Transverse colon (tissue), 4 donors: ENCODE results near the gene ADAMTS19.

ENCODE experiments used
- POLR2A ChIP-seq: fragments of 450-650 bp; IDR thresholded peaks from one replicate; pipeline ENCODE4 v1.6.1; 2016; ENCODE audit warnings: antibody characterized with exemption, mild to moderate bottlenecking, moderate library complexity
- POLR2AphosphoS5 ChIP-seq, 3 donors: sonication (generic); formaldehyde crosslinking; IDR thresholded peaks; one replicate each; pipeline ENCODE4 v1.6.1; 2016; ENCODE audit warnings: antibody characterized with exemption in 3 of 3
- TF ChIP-seq, protein P1 (sequence below), 5 experiments: fragments of 200-600 bp in 3 of 5; fragments of 450-650 bp in 2 of 5; sonication (generic) in 3 of 5; IDR thresholded peaks; 1 replicate in 2 of 5; 2 replicates in 3 of 5; pipeline ENCODE4 v1.5.1; 2016 to 2017; ENCODE audit warnings: antibody characterized with exemption in 5 of 5, inconsistent platforms in 3 of 5, mild to moderate bottlenecking in 2 of 5, moderate library complexity in 1 of 5

DNA sequence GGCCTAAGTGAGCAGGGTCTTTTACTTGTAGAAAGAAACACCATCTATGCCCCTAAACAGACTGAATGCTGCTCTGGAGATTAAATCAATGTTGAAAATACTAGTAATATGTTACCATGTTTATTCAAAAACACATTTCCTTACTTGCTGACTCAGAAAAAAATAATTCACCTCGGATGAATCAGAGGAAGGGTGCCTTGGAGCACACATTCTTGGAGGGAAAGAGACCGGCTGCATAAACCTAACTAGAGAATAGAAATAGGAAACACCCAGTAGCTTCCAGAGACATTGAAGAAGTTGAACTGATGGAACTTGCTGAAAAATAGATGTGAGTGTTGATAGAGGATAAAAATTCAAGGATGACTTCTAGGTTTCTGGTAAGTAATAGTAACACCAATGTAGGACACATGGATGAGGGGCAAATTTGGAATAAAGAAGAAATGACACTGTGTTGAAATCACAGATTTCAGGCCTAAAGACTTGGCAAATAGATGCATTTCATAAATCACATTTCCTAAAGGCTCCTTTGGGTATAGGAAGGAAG is 210.9 kb downstream of the ADAMTS19 start:
- TF ChIP-seq, protein P1, sequence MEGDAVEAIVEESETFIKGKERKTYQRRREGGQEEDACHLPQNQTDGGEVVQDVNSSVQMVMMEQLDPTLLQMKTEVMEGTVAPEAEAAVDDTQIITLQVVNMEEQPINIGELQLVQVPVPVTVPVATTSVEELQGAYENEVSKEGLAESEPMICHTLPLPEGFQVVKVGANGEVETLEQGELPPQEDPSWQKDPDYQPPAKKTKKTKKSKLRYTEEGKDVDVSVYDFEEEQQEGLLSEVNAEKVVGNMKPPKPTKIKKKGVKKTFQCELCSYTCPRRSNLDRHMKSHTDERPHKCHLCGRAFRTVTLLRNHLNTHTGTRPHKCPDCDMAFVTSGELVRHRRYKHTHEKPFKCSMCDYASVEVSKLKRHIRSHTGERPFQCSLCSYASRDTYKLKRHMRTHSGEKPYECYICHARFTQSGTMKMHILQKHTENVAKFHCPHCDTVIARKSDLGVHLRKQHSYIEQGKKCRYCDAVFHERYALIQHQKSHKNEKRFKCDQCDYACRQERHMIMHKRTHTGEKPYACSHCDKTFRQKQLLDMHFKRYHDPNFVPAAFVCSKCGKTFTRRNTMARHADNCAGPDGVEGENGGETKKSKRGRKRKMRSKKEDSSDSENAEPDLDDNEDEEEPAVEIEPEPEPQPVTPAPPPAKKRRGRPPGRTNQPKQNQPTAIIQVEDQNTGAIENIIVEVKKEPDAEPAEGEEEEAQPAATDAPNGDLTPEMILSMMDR (IDR thresholded peaks at IDR 0.05) = no peak
- TF ChIP-seq POLR2A (no peak), POLR2AphosphoS5 (IDR thresholded peaks at IDR 0.05) (no peak)
